Endothelial cell (in vitro differentiated cells): Measurements from ENCODE around the gene JAK2. TPM values are rescaled to one million over a fixed set of nuclear protein-coding genes. Genes with fewer than 3 reads are reported as not detected.
A peak's percentile ranks its signal among the peaks of the same experiment; 100 is the strongest.
"Not testable (repeated sequence)": the region's sequence is repeated elsewhere in the genome, so short reads cannot be mapped to it uniquely, and the experiment has no call there.

Source experiments
- DNase-seq: peaks from one replicate; pipeline ENCODE4 v3.0.0; 2021; ENCODE audit warnings: low spot score
- H3K27ac Mint-ChIP-seq: one replicate; pipeline ENCODE4 v1.8.0; 2021; ENCODE audit warnings: mixed read lengths, inconsistent platforms; ENCODE audit not compliant: unreplicated experiment
- H3K27me3 Mint-ChIP-seq: one replicate; pipeline ENCODE4 v1.8.0; 2021; ENCODE audit warnings: mild to moderate bottlenecking, moderate library complexity, mixed read lengths, inconsistent platforms; ENCODE audit not compliant: unreplicated experiment
- H3K36me3 Mint-ChIP-seq: one replicate; pipeline ENCODE4 v1.8.0; 2021; ENCODE audit warnings: mild to moderate bottlenecking, low read depth, mixed read lengths, inconsistent platforms; ENCODE audit not compliant: unreplicated experiment
- H3K4me1 Mint-ChIP-seq: one replicate; pipeline ENCODE4 v1.8.0; 2021; ENCODE audit warnings: mild to moderate bottlenecking, mixed read lengths, inconsistent platforms; ENCODE audit not compliant: unreplicated experiment
- H3K4me3 Mint-ChIP-seq: one replicate; pipeline ENCODE4 v1.8.0; 2021; ENCODE audit warnings: mild to moderate bottlenecking, mixed read lengths, inconsistent platforms; ENCODE audit not compliant: unreplicated experiment
- H3K9me3 Mint-ChIP-seq: one replicate; pipeline ENCODE4 v1.8.0; 2021; ENCODE audit warnings: mixed read lengths, inconsistent platforms; ENCODE audit not compliant: unreplicated experiment
- total RNA-seq: library from RNA; stranded (reverse); fragmentation: NEBNext Ultra II Directional; extraction: Animal tissue kit (Norgen Biotek cat#: 25700); gene quantifications from one replicate; pipeline ENCODE4 v1.2.1, GENCODE V29; 2021; ENCODE audit not compliant: unreplicated experiment
- TF ChIP-seq, protein P1 (sequence below): fragments of 200-600 bp; sonication (generic); IDR thresholded peaks from one replicate; pipeline ENCODE4 v1.5.0; 2021; ENCODE audit warnings: antibody characterized with exemption; ENCODE audit not compliant: unreplicated experiment

JAK2 gene
- total RNA-seq, 1 donor from 2014 or later: 9.4 TPM

DNA sequence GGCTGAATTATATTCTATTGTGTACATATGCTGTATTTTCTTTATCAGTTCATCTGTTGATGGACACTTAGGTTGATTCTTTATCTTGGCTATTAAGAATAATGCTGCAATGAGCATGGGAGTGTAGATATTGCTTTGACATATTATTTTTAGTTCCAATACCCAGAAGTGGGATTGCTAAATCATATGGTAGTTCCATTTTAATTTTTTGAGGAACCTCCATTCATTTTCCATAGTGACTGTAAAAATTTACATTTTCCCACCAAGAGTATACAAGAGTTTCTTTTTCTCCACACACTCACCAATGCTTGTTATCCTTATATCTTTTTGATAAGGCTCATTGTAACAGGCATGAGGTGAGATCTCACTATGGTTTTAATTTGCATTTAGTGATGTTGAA is 19.4 kb downstream of the JAK2 start:
- Mint-ChIP-seq H3K27ac (no peak overlapping the region), H3K9me3 (no peaks in the 10 kb centered on the region), H3K36me3 (peaks cover 8% of the 10 kb centered on the region), H3K4me3 (no peak overlapping the region), H3K4me1 (no peaks in the 10 kb centered on the region), H3K27me3 (no peaks in the 10 kb centered on the region)
- TF ChIP-seq, protein P1, sequence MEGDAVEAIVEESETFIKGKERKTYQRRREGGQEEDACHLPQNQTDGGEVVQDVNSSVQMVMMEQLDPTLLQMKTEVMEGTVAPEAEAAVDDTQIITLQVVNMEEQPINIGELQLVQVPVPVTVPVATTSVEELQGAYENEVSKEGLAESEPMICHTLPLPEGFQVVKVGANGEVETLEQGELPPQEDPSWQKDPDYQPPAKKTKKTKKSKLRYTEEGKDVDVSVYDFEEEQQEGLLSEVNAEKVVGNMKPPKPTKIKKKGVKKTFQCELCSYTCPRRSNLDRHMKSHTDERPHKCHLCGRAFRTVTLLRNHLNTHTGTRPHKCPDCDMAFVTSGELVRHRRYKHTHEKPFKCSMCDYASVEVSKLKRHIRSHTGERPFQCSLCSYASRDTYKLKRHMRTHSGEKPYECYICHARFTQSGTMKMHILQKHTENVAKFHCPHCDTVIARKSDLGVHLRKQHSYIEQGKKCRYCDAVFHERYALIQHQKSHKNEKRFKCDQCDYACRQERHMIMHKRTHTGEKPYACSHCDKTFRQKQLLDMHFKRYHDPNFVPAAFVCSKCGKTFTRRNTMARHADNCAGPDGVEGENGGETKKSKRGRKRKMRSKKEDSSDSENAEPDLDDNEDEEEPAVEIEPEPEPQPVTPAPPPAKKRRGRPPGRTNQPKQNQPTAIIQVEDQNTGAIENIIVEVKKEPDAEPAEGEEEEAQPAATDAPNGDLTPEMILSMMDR: no peak
- DNase-seq: no peak

DNA sequence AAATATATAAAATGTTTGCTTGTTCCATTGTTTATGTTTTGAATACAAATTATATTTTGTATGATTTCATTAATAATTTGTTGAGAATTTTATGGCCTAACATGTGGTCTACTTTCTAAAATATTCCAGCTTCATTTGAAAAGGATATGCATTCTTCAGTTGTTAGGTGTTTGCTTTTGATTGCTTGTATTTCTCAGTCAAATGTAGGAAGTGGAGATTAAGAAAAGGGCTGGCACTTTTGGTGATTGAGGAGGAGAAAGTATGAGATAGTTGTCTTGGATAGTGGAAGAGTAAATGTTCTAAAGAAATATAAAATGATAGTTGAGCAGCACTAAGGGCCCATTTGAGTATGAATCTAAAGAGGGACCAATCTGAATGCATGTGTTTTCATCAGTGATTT is 23.1 kb downstream of the JAK2 start:
- H3K36me3 Mint-ChIP-seq: peaks cover 8% of the 10 kb centered on the region
- peaks cover 2% of the 10 kb centered on the region for H3K27me3 Mint-ChIP-seq
- H3K4me1 Mint-ChIP-seq: no peaks in the 10 kb centered on the region
- no peak overlapping the region for H3K27ac Mint-ChIP-seq
- no peak overlapping the region for H3K4me3 Mint-ChIP-seq
- no peaks in the 10 kb centered on the region for H3K9me3 Mint-ChIP-seq
- TF ChIP-seq, protein P1: no peak
- no peak for DNase-seq

DNA sequence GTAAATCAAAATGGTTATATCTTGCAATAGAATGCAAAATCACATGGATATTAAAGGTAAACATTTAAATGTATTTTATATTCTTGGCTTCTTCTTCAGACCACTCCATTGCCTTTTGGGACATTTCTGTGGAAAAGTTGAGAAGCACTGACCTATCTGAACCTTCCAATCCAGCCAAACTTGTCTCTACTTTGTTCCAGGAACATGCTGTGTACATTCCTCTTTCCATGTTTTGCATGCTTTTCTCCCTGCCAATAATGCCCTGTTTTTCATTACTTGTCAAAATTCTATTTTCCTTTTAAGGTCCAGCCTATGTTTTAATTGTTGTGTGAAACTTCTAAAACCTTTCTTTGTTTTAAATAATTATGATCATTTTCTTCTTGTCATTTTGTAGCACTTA is 28.3 kb downstream of the JAK2 start:
- H3K27me3 Mint-ChIP-seq: peaks cover 2% of the 10 kb centered on the region
- no peak for DNase-seq
- peaks cover 2% of the 10 kb centered on the region for H3K4me1 Mint-ChIP-seq
- no peaks in the 10 kb centered on the region for H3K9me3 Mint-ChIP-seq
- TF ChIP-seq, protein P1: no peak
- no peak overlapping the region for H3K4me3 Mint-ChIP-seq
- H3K36me3 Mint-ChIP-seq: no peaks in the 10 kb centered on the region
- H3K27ac Mint-ChIP-seq: no peak overlapping the region

DNA sequence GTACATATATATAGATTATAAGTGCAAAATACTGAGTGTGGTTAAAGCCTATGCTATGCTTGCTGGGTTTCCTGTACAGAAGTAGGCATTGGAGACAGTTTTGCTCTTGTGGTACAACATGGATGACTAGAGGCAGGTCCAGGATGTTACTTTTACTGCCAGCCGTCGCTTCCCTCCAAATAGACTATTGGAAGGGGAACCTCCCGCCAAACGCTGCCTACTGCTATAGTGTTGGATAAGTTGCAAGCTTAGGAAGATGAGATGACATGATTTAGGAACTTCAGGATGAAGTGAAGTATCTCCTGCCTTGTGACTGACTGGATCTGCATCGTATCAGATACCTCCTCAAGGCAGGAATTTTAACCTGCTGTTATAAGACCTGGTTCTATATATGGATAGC is 30.9 kb downstream of the JAK2 start:
- H3K4me1 Mint-ChIP-seq: peaks cover 2% of the 10 kb centered on the region
- no peaks in the 10 kb centered on the region for H3K9me3 Mint-ChIP-seq
- DNase-seq: no peak
- peaks cover 3% of the 10 kb centered on the region for H3K27me3 Mint-ChIP-seq
- H3K36me3 Mint-ChIP-seq: peaks cover 8% of the 10 kb centered on the region
- TF ChIP-seq, protein P1: no peak
- no peak overlapping the region for H3K27ac Mint-ChIP-seq
- H3K4me3 Mint-ChIP-seq: no peak overlapping the region

DNA sequence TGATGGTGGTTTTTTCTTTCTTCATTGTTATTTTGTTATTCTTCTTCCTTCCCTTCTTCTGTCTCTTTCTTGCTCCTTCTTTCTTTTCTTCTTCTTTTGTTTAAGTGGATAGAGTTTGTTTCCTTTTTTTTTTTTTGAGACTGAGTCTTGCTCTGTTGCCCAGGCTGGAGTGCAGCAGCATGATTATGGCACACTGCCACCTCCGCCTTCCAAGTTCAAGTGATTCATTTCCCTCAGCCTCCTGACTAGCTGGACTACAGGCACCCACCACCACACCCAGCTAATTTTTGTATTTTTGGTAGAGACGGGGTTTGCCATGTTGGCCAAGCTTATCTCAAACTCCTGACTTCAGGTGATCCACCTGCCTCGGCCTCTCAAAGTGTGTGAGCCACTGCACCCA is 40.3 kb downstream of the JAK2 start:
- H3K4me3 Mint-ChIP-seq: no peak overlapping the region
- no peak for DNase-seq
- H3K4me1 Mint-ChIP-seq: no peaks in the 10 kb centered on the region
- TF ChIP-seq, protein P1: no peak
- peaks cover 2% of the 10 kb centered on the region for H3K27me3 Mint-ChIP-seq
- H3K9me3 Mint-ChIP-seq: no peaks in the 10 kb centered on the region
- peaks cover 18% of the 10 kb centered on the region for H3K36me3 Mint-ChIP-seq
- no peak overlapping the region for H3K27ac Mint-ChIP-seq

DNA sequence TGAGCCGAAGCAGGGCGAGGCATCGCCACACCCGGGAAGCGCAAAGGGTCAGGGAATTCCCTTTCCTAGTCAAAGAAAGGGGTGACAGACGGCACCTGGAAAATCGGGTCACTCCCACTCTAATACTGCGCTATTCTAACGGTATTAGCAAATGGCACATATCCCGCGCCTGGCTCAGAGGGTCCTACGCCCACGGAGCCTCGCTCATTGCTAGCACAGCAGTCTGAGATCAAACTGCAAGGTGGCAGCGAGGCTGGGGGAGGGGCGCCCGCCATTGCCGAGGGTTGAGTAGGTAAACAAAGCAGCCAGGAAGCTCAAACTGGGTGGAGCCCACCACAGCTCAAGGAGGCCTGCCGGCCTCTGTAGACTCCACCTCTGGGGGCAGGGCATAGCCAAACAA is 46.9 kb downstream of the JAK2 start:
- H3K36me3 Mint-ChIP-seq: peaks cover 19% of the 10 kb centered on the region
- H3K4me1 Mint-ChIP-seq, DNase-seq, H3K27ac Mint-ChIP-seq, H3K9me3 Mint-ChIP-seq, H3K27me3 Mint-ChIP-seq: not testable (repeated sequence)
- peak overlapping the region; percentile 22 for H3K4me3 Mint-ChIP-seq
